NB4 (cell line): ENCODE measurements around the gene STXBP4.

Experiments used
- DNase-seq: peaks from one replicate; pipeline ENCODE4 v3.0.0; 2010; ENCODE audit warnings: low read depth
- H3K4me3 ChIP-seq: one replicate; pipeline ENCODE4 v1.5.1; 2011; ENCODE audit warnings: mild to moderate bottlenecking, low read depth, low read length, moderate library complexity
- CTCF ChIP-seq: IDR thresholded peaks from one replicate; pipeline ENCODE4 v1.5.1; 2012; ENCODE audit warnings: low read depth, low read length
- MAX ChIP-seq: IDR thresholded peaks from 2 replicates; pipeline ENCODE4 v1.6.1; 2011; ENCODE audit warnings: low read depth, low read length
- MYC ChIP-seq: IDR thresholded peaks from 2 replicates; pipeline ENCODE4 v1.6.1; 2011; ENCODE audit warnings: low read depth, low read length
- POLR2A ChIP-seq: IDR thresholded peaks from 2 replicates; pipeline ENCODE4 v1.6.1; 2011; ENCODE audit warnings: mild to moderate bottlenecking; ENCODE audit not compliant: insufficient read length; ENCODE audit errors: extremely low read depth

Gene STXBP4

GRCh38 chr17:55212880-55213279, 244.3 kb downstream of the STXBP4 start:
- TF ChIP-seq POLR2A = no peak
- no peak for TF ChIP-seq MYC
- TF ChIP-seq CTCF = no peak
- no peak for TF ChIP-seq MAX
- no peak overlapping the region for H3K4me3 ChIP-seq
- no peak for DNase-seq

- DNase-seq = no peak
- H3K4me3 ChIP-seq = no peak overlapping the region
- no peak for TF ChIP-seq CTCF
- TF ChIP-seq MYC = no peak
- TF ChIP-seq POLR2A = no peak
- TF ChIP-seq MAX = no peak
Measured at GRCh38 chr17:55215711-55216110, 247.1 kb downstream of the STXBP4 start.

GRCh38 chr17:55216888-55217287, 248.3 kb downstream of the STXBP4 start:
- no peak overlapping the region for H3K4me3 ChIP-seq
- no peak for TF ChIP-seq POLR2A
- no peak for TF ChIP-seq CTCF
- TF ChIP-seq MYC = no peak
- TF ChIP-seq MAX = no peak
- DNase-seq = no peak

- DNase-seq = no peak
- TF ChIP-seq POLR2A (no peak), CTCF (no peak), MYC (no peak), MAX (no peak)
- no peak overlapping the region for H3K4me3 ChIP-seq
Measured at GRCh38 chr17:55219459-55219858, 250.9 kb downstream of the STXBP4 start.

- no peak for TF ChIP-seq MYC
- TF ChIP-seq POLR2A = no peak
- no peak for TF ChIP-seq MAX
- TF ChIP-seq CTCF = no peak
- H3K4me3 ChIP-seq = no peak overlapping the region
- no peak for DNase-seq
Measured at GRCh38 chr17:55219934-55220333, 251.4 kb downstream of the STXBP4 start.
